Left renal pelvis (tissue), 4 donors: Measurements from ENCODE around the gene PSME3. TPM values are rescaled to one million over a fixed set of nuclear protein-coding genes. Genes with fewer than 3 reads are reported as not detected.

Experiments
- DNase-seq, 4 donors: peaks; one replicate each; pipeline ENCODE4 v3.0.0-alpha.2; 2013; ENCODE audit warnings: low read depth in 4 of 4, low spot score in 3 of 4
- polyA plus RNA-seq, 4 donors: library from polyadenylated mRNA; unstranded; fragments of 120-200 nt; gene quantifications; one replicate each; pipeline ENCODE4 v1.2.1, GENCODE V29; 2013; ENCODE audit not compliant: insufficient read length in 4 of 4

Gene PSME3
- polyA plus RNA-seq, 4 donors = 72.1 to 114 (median 103) TPM

DNA sequence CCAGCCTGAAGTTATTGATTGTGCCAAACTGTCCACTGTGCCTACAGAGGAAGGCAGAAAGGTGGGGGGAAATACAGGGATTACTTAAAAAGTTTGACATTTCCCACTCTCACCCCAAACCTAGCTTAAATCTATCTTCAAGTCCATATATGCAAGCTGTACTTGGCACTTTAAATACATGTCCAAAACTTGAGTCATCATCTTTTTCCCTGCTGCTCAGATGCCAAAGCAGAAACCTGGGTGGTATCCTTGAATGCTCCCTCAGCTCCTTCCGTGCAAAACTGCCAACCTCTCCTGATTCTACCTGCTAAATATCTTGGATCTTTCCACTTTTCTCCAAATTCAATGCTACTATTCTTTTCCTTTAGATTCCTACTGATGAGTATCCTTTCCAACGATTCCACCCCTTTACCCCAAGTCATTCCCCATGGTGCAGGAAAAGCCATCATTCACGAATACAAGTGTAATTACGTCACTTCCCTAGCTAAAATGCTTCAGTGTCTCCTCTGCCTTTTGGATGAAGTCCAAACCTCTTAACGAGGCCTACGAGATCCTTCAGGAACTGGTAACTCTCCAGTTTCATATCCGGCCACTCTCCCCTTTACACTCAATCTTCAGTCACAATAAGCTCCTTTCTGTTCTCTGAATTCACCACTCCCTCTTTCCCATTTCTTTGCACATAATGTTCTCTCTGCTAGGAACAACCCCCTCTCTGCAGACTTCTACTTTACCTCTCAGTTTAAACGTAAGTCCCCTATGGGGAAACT, 18.4 kb upstream of the PSME3 start:
- no peak for DNase-seq

DNA sequence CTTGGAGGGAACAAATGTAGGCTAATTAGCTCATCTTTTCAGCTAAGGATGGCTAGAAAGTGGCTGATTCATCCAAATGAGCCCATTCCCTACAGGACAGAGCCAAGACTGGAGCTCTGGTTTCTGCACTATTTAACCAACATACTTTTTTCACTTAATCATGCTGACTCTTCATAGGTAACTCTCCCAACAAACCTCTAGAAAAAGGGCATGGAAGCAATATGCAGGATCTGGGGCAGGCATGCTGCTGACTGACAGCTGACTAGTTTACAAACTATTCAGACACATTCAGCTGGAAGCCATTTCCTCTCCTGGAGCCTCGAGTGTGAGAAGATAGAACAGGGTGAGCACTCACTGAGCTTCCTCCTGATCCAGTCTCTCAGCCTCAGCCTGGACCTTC, 15.3 kb upstream of the PSME3 start:
- DNase-seq = no peak

DNA sequence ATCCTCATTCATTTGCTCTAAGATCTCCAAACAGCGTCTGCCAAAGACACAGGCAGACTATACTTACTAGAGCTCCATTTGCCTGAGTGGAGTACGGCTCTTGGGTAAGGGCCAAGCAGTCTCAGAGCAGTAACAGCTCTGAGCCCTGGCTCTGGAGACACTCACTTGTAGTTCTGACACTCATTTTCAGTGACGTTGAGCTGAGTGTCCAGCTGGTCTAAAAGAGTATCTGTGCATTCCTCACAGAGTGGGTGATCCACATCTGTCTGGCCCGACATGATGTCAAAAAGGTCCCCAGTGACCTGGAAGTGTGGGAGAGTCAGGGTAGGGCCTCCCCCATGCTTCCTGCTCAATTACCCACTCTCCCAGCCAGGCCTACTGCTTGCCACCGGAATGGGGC, 14.8 kb upstream of the PSME3 start:
- no peak for DNase-seq

DNA sequence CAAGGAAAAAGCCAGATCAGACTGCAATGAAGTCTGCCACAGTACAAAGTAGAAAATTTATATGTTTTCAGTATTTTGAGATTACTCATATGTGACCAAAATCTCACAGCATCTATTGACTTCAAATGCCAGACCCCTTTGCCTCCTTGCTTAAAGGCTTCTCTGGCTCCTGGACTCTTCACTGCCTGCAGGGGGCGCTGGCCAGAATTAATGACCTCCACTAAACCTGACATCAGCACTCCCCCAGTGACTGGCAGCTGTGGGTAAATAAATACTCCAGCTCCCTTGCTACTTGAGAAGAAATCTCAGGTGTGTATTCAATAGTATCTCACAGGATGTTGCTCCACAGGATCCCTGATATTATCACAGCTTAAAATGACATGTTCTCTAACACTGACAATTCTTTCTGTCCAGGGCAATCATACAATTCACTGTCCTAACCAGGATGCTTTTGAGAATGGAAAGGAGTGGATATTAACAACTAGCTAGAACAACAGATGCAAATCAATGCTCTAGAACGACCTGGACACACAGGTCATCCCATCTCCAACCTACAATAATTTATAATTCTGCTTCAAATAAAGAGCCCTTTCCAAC, 13.2 kb upstream of the PSME3 start:
- no peak for DNase-seq

DNA sequence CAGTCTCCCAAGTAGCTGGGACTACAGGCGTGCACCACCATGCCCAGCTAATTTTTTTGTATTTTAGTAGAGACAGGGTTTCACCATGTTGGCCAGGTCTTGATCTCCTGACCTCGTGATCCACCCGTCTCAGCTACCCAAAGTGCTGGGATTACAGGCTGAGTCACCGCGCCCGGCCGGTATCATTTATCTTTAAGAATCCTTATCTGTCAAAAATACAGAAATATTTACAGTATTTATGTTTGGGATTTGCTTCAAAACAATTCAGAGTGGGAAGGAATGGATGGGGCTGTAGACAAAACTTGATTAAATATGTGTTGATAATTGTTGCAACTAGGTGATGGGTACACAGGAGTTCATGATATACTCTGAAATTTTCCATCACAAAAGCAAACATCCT, 12.0 kb upstream of the PSME3 start:
- DNase-seq = no peak

DNA sequence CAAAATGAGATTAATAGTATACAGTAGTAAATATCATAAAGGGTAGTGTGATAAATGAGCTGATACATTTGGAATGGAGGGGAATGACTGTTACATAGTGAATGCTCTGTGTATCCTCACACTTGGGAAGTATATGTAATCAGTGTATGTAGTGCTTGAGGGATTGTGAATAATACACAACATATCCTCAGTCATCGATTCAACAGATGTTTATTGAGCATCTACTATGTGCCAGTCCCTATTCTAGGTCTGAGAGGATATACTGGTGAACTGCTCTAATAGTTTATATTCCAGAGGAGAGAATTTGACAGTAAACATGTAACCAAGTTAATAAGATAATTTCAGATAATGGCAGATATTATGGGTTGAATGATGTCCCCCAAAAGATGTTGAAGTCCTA, 5.7 kb upstream of the PSME3 start:
- no peak for DNase-seq

DNA sequence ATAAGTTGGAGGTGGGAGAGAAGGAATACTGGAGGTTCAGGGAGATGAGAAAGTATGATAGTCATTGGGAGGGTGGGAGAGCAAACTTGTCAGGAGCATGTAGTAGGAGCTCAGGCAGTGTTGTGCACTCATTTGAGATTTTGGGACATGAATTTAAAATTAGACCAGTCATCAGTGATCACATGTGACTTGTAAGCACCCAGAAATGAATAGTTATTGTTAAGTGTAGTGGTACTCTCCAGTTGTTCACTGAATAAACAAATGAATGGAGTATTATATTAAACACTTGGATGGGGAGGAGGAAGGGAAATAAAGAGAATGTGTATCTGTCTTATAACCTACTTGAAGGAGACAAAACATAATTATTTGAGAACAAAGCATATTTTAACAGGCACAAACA, 2.2 kb upstream of the PSME3 start:
- DNase-seq = no peak

DNA sequence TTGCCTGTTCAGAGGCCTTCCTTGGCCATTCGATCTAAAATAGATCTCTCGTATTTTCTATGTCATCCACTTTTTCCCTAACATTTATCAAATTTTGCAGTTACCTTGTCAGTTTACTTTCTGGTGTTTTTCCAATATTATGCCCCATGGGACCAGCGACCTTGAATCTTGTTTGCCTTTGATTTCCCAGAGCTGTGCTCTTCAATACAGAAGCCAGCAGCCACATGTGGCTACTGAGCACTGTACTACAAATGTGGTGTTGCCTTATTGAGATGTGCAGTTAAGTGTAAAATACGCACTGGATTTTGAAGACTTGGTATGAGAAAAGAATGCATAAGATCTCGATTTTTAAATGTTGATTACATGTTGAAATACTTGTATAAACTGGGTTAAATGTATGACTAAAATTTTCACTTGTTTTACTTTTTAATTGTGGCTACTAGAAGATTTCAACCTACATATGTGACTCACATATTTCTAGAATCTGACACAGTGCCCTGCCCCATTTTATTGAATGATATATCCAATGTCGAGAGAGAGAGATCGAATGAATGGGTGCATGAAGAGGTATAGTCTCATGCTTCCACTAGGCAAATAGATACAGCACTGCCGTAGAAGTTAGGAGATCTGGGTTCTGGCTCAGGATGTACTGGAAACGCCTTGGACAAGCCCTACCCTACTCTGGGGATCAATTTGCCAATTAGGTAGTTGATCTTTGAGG, 824 bp upstream of the PSME3 start:
- DNase-seq = no peak

DNA sequence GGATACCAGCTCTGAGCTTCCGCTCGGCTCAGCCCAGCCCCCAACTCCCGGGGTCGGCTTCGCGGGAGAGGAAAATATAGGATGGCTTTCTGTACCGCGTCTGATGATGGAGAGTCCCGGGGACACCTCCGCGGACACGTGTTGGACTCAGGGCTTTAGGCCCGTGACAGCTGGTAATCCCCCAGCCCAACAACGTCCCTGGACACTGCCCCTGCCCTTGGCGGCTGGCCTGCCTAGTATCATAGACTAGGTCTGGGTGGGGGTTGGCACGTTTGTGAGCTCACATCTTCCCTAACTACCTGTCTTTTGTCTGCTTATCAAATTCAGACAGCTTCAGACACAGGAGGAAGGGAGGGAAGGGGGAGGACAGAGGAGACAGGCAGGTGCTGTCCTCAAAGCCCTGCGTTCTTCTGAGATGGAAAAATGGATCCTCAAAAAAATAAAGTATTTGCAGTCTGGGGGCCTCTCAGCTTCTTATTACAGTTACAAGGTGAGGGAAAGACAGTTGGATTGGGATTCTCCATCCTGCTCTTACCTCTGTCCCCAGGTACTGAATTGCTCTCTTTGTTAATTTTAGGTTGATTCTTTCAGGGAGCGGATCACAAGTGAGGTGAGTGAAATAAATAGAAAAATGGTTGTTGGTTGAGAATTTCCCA, 698 bp downstream of the PSME3 start:
- DNase-seq = no peak

DNA sequence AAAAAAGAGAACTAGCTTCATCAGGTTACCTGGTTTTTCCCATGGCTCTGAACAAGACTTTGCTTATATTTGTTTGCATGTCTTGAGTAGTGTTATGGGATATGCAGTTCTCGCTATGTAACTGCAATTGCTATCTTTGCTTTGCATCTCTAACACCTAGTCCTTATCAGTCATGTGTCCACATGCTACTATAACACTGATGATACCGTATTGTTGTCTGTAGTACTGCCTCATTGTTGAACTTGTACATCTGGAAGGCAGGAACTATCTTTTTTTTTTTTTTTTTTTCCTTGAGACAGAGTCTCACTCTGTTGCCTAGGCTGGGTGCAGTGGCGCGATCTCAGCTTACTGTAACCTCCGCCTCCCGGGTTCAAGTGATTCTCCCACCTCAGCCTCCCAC, 2.5 kb downstream of the PSME3 start:
- DNase-seq = no peak

DNA sequence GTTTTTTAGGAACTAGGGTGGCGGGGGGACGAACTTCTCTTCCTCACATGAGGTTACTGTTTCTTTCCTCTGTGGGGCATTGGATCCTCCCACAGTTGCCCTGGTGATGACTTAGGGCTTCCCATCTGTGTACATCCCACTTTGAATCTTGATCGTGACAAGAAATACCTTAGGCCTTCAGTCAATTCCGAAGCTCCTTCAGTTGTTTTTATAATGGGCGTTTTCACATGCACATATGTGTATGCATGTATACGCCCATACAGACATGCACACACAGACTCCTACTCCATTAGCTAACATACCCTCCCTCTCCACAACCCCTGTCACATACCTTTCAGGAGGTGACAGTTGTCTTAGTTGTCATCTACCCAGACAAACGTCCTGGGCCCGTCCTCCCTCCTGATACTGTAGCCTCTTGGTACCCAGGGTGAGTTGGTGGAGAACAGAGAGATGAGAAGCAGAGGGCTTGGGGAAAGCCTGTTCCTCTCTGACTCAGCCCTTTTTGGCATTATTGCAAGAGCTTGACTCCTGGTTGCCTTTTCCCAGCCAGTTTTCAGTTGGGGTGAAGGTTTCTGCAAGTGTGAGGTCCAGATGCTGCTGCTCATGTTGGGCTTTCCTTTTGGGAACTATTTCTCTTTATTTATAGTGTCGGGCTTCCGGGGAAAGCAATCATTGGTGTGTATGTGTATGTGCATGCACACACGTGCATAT, 8.9 kb downstream of the PSME3 start:
- DNase-seq = no peak

DNA sequence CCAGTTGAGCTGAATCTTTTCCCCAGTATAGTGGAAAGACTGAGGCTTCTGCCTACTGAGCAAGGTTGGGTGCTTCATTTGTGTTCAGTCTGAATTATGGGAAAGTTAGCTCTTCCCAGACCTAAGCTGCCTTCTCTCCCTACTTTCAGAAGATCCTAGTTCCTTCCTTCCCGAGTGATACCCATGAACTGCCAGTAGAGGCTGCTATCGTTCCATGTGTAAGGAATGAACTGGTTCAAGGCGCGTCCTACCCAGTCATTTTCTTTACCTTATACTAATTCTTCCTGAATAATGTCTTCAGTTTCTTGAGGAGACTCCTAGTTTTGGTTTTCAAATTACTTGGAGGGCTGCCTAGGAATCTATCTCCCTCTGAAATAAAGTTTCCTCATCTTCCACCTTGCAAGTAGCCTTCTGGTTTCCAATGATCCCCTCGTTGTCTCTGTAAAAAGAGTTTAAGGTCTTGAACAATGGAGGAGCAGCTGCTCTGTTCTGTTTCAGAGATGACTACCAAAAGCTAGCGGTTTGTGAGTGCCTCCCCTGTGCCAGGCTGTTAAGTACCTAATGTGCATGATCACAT, 10.2 kb downstream of the PSME3 start:
- DNase-seq = no peak

DNA sequence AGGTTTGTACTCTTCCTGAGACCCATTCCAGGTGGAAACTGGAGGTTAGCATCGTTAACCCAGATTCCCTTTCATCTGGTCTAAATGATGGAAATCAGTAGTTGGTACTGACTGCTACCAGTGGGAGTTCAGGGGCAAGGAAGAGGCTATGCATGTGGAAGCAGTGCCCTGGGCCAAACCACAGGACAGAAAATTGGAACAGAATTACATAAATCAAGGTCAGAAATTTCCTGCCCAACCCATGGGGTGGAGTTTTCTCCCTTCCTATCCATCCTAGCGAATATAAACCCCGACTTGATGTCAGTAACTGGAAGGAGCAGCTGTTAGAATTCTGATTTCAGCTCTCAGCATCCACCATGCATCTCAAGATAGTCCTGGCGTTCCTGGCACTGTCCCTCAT, 11.1 kb downstream of the PSME3 start, which contains the start of gene AOC2:
AOC2 (plus strand) TSS at position 310 of the 400 bp plus-strand sequence; CDS start at position 357, 47 bp downstream.
- DNase-seq = no peak

DNA sequence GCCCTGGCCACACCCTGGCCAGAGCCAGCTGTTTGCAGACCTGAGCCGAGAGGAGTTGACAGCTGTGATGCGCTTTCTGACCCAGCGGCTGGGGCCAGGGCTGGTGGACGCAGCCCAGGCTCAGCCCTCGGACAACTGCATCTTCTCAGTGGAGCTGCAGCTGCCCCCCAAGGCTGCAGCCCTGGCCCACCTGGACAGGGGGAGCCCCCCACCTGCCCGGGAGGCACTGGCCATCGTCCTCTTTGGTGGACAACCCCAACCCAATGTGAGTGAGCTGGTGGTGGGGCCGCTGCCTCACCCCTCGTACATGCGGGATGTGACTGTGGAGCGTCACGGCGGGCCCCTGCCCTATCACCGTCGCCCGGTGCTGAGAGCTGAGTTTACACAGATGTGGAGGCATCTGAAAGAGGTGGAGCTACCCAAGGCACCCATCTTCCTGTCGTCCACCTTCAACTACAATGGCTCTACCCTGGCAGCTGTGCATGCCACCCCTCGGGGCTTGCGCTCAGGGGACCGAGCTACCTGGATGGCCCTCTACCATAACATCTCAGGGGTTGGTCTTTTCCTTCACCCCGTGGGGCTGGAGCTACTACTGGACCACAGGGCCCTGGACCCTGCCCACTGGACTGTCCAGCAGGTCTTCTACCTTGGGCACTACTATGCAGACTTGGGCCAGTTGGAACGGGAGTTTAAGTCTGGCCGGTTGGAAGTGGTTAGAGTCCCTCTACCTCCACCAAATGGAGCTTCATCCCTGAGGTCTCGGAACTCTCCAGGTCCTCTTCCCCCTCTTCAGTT, 11.8 kb downstream of the PSME3 start:
- DNase-seq = no peak

DNA sequence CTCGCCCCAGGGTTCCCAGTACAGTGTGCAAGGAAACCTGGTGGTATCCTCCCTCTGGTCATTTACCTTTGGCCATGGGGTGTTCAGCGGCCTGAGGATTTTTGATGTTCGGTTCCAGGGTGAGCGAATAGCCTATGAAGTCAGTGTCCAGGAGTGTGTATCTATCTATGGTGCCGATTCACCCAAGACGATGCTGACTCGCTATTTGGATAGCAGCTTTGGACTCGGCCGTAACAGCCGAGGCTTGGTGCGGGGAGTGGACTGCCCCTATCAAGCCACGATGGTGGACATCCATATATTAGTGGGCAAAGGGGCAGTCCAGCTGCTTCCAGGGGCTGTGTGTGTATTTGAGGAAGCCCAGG, 12.3 kb downstream of the PSME3 start:
- DNase-seq = no peak

DNA sequence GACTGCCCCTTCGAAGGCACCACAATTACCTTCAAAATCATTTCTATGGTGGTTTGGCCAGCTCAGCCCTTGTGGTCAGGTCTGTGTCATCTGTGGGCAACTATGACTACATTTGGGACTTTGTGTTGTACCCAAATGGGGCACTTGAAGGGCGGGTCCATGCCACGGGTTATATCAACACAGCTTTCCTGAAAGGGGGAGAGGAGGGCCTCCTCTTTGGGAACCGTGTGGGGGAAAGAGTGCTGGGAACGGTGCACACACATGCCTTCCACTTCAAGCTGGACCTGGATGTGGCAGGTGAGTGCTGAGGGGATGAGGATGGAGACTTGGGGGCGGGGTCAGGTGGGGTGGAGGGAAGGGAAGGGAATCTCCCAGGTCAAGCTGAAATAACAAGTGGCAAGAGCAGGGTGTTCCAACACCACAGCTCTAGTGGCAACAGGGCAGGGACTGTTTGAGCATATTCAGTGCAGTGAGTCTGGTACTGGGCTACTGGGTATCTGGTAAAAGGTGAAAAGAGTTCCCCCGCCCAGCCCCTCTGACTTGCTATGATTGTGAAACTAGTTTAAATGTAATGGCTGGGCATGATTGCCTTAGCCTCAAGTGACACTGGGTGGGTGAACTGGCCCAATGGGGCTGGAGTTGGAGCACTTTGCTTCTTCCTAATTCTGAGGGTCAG, 12.9 kb downstream of the PSME3 start:
- no peak for DNase-seq

DNA sequence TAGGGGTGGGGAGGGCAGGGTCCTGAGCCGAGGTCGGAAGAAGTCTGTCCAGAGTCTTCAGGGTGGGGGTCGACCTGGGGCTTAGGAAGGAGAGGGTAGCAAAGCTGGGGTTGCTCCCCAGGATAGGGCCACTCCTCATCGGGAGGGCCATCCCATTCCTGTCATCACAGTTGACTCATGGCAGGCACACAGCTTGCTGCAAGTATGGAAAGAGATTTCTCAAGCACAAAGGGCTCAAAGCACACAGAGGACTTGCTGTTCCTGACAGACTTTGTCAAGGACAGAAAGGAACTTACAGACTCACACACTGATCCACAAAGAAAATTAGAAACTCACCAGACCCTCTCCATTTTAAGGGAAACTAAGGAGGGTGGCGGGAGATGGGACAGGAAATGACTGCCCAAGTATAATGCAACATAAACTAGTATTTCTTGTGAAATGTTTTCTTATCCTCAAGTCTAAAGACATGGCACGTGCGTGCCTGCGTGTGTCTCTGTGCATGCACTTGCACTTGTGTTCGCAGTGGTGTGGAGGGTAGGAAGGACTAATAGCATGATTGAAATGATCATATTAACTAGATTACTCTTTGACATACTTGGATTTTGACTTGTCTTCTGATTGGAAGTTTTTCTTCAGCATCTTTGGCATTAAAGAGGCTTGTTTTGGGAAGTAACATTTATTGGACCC, 13.5 kb downstream of the PSME3 start:
- DNase-seq = no peak

DNA sequence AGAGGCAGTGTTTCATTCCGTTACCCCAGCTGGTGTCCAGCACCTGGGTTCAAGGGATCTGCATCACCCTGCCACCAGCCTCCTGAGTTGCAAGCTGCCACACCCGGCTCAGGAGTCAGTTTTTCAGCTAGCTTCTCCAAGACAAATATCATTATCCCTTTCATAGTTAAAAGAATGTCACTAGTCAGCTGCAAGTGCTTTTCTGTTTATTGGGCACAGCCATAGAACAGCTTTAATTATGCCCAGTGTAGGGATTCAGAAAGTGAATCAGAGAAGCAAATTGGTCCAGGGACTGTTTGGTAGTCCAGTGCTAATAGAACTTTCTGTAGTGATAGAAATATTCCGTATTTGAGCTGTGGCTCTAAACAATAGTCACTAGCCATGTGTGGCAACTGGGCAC, 14.9 kb downstream of the PSME3 start:
- DNase-seq = no peak
